Measurements from ENCODE around the gene DOCK4.

DNA sequence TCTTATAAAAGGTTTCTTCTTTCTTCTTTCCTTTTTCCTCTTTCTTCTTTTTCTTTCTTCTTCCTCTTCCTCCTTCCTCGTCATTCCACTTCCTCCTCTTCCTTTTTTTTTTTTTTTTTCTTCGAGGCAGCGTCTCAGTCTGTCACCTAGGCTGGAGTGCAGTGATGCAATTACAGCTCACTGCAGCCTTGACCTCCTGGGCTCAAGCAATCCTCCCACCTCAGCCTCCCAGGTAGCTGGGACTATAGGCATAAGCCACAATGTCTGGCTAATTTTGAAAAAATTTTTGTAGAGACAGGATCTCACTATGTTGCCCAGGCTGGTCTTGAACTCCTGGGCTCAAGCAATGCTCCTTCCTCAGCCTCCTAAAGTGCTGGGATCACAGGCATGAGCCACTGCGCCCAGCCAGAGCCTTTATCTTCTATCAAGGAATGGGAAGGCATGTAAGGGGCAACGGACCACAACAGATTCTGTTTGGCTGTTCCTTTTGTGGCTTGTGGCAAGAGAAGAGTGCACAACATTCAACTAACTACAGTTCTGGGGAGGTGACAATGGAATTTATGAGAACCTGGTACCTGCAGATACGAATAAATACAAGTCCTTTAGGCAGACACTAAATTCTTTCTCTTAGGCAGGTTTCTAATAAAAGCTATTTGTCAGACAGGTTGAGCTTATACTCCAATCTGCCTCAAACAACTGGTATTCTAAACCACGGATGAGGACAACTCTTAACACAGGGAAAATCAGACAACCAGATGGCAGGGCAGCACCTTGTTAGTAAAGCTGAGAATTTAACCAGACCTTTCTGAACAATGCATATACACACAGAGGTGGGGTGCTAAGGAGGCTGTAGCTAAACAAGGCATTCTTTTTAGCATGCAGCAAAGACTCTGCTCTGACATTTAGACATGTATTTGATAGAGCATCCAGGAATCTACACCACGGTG, 100.3 kb downstream of the DOCK4 start:
- TF ChIP-seq, protein P1, sequence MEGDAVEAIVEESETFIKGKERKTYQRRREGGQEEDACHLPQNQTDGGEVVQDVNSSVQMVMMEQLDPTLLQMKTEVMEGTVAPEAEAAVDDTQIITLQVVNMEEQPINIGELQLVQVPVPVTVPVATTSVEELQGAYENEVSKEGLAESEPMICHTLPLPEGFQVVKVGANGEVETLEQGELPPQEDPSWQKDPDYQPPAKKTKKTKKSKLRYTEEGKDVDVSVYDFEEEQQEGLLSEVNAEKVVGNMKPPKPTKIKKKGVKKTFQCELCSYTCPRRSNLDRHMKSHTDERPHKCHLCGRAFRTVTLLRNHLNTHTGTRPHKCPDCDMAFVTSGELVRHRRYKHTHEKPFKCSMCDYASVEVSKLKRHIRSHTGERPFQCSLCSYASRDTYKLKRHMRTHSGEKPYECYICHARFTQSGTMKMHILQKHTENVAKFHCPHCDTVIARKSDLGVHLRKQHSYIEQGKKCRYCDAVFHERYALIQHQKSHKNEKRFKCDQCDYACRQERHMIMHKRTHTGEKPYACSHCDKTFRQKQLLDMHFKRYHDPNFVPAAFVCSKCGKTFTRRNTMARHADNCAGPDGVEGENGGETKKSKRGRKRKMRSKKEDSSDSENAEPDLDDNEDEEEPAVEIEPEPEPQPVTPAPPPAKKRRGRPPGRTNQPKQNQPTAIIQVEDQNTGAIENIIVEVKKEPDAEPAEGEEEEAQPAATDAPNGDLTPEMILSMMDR (conservative IDR thresholded peaks at IDR 0.05), result no peak
- no peak for TF ChIP-seq ZFX (IDR thresholded peaks at IDR 0.05)

Data from C4-2B (cell line).